IPS DF 6.9 (cell line): ENCODE results near the gene BRINP1.

Experiments used
- DNase-seq: peaks from one replicate; pipeline ENCODE4 v3.0.0-alpha.2; 2013; ENCODE audit warnings: low read depth, low spot score
- H3K27ac ChIP-seq: one replicate; pipeline ENCODE4 v1.5.1; 2013; ENCODE audit warnings: low read length, control low read depth
- H3K27me3 ChIP-seq: 2 replicates; pipeline ENCODE4 v1.6.1; 2013; ENCODE audit warnings: mild to moderate bottlenecking, low read length; ENCODE audit not compliant: control insufficient read depth, insufficient read depth
- H3K36me3 ChIP-seq: 2 replicates; pipeline ENCODE4 v1.6.1; 2013; ENCODE audit warnings: low read length; ENCODE audit not compliant: control insufficient read depth, insufficient read depth
- H3K4me1 ChIP-seq: 2 replicates; pipeline ENCODE4 v1.6.1; 2013; ENCODE audit warnings: low read length; ENCODE audit not compliant: control insufficient read depth, insufficient read depth
- H3K4me3 ChIP-seq: 2 replicates; pipeline ENCODE4 v1.5.1; 2013; ENCODE audit warnings: mild to moderate bottlenecking, low read length
- H3K9me3 ChIP-seq: 2 replicates; pipeline ENCODE4 v1.6.1; 2013; ENCODE audit warnings: low read length, inconsistent platforms; ENCODE audit not compliant: control insufficient read depth, insufficient read depth
- WGBS: extraction: QIAGEN DNeasy Blood & Tissue Kit; methylation state at CpG from one replicate; pipeline ENCODE4 v1.1.7; 2013; ENCODE audit warnings: mixed read lengths, missing lambda C conversion rate; ENCODE audit not compliant: insufficient read length, insufficient coverage; 5-methylcytosine and 5-hydroxymethylcytosine counted together

The BRINP1 gene

GRCh38 chr9:119166096-119166495 is 203.1 kb downstream of the BRINP1 start:
- H3K36me3 ChIP-seq = no peaks in the 10 kb centered on the region
- H3K4me3 ChIP-seq = no peak overlapping the region
- no peaks in the 10 kb centered on the region for H3K27me3 ChIP-seq
- H3K4me1 ChIP-seq = no peaks in the 10 kb centered on the region; the same call in 1 of the 2 replicates
- no peak for DNase-seq
- H3K9me3 ChIP-seq = no peaks in the 10 kb centered on the region
- no peak overlapping the region for H3K27ac ChIP-seq

GRCh38 chr9:119165131-119165530 is 204.1 kb downstream of the BRINP1 start:
- DNase-seq = no peak
- Histone ChIP-seq H3K36me3 (no peaks in the 10 kb centered on the region), H3K27ac (no peak overlapping the region), H3K9me3 (no peaks in the 10 kb centered on the region), H3K4me1 (no peaks in the 10 kb centered on the region; the same call in 1 of the 2 replicates), H3K27me3 (no peaks in the 10 kb centered on the region), H3K4me3 (no peak overlapping the region)
- no CpG with 5 or more reads among the region's 1 CpG for WGBS

- no peak overlapping the region for H3K27ac ChIP-seq
- no peaks in the 10 kb centered on the region; the same call in 1 of the 2 replicates for H3K4me1 ChIP-seq
- no peak overlapping the region for H3K4me3 ChIP-seq
- no peaks in the 10 kb centered on the region for H3K9me3 ChIP-seq
- H3K27me3 ChIP-seq = no peaks in the 10 kb centered on the region
- no peak for DNase-seq
- H3K36me3 ChIP-seq = no peaks in the 10 kb centered on the region
Observed at GRCh38 chr9:119164716-119165115, 204.5 kb downstream of the BRINP1 start.

GRCh38 chr9:119160551-119160950 is 208.7 kb downstream of the BRINP1 start:
- DNase-seq = no peak
- Histone ChIP-seq H3K4me3 (no peak overlapping the region), H3K9me3 (no peaks in the 10 kb centered on the region), H3K36me3 (no peaks in the 10 kb centered on the region), H3K27me3 (no peaks in the 10 kb centered on the region), H3K4me1 (no peaks in the 10 kb centered on the region), H3K27ac (no peak overlapping the region)

- Histone ChIP-seq H3K9me3 (no peaks in the 10 kb centered on the region), H3K4me3 (no peak overlapping the region), H3K27me3 (no peaks in the 10 kb centered on the region), H3K36me3 (no peaks in the 10 kb centered on the region), H3K4me1 (no peaks in the 10 kb centered on the region), H3K27ac (no peak overlapping the region)
- WGBS = no CpG with 5 or more reads among the region's 2 CpGs
- DNase-seq = no peak
Observed at GRCh38 chr9:119159386-119159785, 209.8 kb downstream of the BRINP1 start.

GRCh38 chr9:119157196-119157595 is 212.0 kb downstream of the BRINP1 start:
- WGBS = no CpG with 5 or more reads among the region's 2 CpGs
- no peak overlapping the region for H3K4me3 ChIP-seq
- no peaks in the 10 kb centered on the region for H3K27me3 ChIP-seq
- no peak overlapping the region for H3K27ac ChIP-seq
- no peaks in the 10 kb centered on the region for H3K36me3 ChIP-seq
- no peaks in the 10 kb centered on the region for H3K4me1 ChIP-seq
- DNase-seq = no peak
- H3K9me3 ChIP-seq = no peaks in the 10 kb centered on the region

GRCh38 chr9:119156354-119156753 is 212.9 kb downstream of the BRINP1 start:
- no peaks in the 10 kb centered on the region for H3K27me3 ChIP-seq
- no peaks in the 10 kb centered on the region for H3K9me3 ChIP-seq
- WGBS = no CpG with 5 or more reads among the region's 3 CpGs
- H3K4me3 ChIP-seq = no peak overlapping the region
- no peaks in the 10 kb centered on the region for H3K36me3 ChIP-seq
- H3K27ac ChIP-seq = no peak overlapping the region
- H3K4me1 ChIP-seq = no peaks in the 10 kb centered on the region
- DNase-seq = no peak

GRCh38 chr9:119154527-119154926 is 214.7 kb downstream of the BRINP1 start:
- H3K4me1 ChIP-seq = 0 out of 2 replicates have a peak, but pooled peaks cover 2% of the 10 kb centered on the region
- no peaks in the 10 kb centered on the region for H3K27me3 ChIP-seq
- WGBS = no CpG with 5 or more reads among the region's 2 CpGs
- no peak overlapping the region for H3K4me3 ChIP-seq
- H3K9me3 ChIP-seq = no peaks in the 10 kb centered on the region
- no peak for DNase-seq
- H3K27ac ChIP-seq = no peak overlapping the region
- no peaks in the 10 kb centered on the region for H3K36me3 ChIP-seq

GRCh38 chr9:119153402-119153801 is 215.8 kb downstream of the BRINP1 start:
- Histone ChIP-seq H3K27me3 (no peaks in the 10 kb centered on the region), H3K36me3 (no peaks in the 10 kb centered on the region), H3K4me1 (peaks cover 5% of the 10 kb centered on the region; the same call in 1 of the 2 replicates), H3K27ac (no peak overlapping the region), H3K4me3 (no peak overlapping the region), H3K9me3 (no peaks in the 10 kb centered on the region)
- WGBS = no CpG with 5 or more reads among the region's 2 CpGs
- no peak for DNase-seq

GRCh38 chr9:119148855-119149254 is 220.4 kb downstream of the BRINP1 start:
- Histone ChIP-seq H3K36me3 (no peaks in the 10 kb centered on the region), H3K4me1 (peaks cover 5% of the 10 kb centered on the region; the same call in 1 of the 2 replicates), H3K4me3 (no peak overlapping the region), H3K27ac (no peak overlapping the region), H3K27me3 (no peaks in the 10 kb centered on the region), H3K9me3 (no peaks in the 10 kb centered on the region)
- WGBS = no CpG with 5 or more reads among the region's 4 CpGs
- DNase-seq = no peak

- DNase-seq = no peak
- Histone ChIP-seq H3K27ac (no peak overlapping the region), H3K4me1 (no peaks in the 10 kb centered on the region), H3K4me3 (no peak overlapping the region), H3K27me3 (no peaks in the 10 kb centered on the region), H3K36me3 (no peaks in the 10 kb centered on the region), H3K9me3 (no peaks in the 10 kb centered on the region)
- WGBS = no CpG with 5 or more reads among the region's 2 CpGs
Observed at GRCh38 chr9:119137479-119137878, 231.8 kb downstream of the BRINP1 start.
